Measurements from ENCODE around the gene ARHGEF19. TPM values are rescaled to one million over a fixed set of nuclear protein-coding genes. Genes with fewer than 3 reads are reported as not detected.

ARHGEF19 gene
- total RNA-seq, 1 experiment from 2014 or later, result 38.5 TPM

DNA sequence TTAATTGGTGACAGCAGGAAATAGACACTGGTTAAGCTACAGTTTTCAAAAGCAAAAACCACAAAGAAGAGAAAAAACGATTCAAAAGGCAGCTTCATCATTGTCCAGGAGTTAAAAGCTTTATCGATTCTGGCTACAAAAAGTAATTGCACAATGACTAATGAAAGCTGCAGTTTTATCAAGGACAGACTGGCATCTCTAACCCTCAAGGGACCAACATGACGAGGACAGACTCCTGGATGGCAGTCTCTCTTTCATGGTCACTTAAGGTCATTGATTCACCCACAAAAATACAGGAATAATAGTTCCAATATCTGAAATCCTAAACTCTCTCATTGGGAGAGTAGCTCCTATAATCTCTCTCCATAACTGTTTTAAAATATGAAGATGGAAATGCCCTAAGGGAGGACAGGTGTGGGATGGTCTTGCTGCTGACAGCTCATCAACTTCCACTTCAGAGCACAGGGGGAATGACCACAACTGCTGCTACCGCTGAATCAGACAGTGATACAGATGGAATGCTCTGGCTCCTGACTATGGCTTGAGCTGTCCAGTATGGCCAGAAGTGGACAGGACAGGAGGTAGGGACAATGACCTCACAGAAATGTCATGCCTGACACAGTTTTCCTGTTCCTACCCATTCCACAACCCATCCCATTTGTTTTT lies 41.9 kb upstream of the ARHGEF19 start:
- H3K9me2 ChIP-seq (ENCODE audit: insufficient read depth), result no peaks in the 10 kb centered on the region
- POLR2A ChIA-PET (ENCODE audit: unreplicated experiment), result no interaction called here
- no peaks in the 10 kb centered on the region for H3K9me3 ChIP-seq (ENCODE audit: insufficient read depth, low read depth)
- intact Hi-C loops (cut with micrococcal nuclease; ENCODE audit: unreplicated experiment), result no loop called here
- CTCF ChIA-PET, result no interaction called here
- H3K27ac ChIP-seq, result no peak overlapping the region
- H3K27me3 ChIP-seq (ENCODE audit: insufficient read depth, low read depth), result no peaks in the 10 kb centered on the region
- BruUV-seq (replicated peaks), result no TSS peak
- no peak for TF ChIP-seq EZH2 (IDR thresholded peaks at IDR 0.05; ENCODE audit: low read depth)
- TF ChIP-seq, protein P1, sequence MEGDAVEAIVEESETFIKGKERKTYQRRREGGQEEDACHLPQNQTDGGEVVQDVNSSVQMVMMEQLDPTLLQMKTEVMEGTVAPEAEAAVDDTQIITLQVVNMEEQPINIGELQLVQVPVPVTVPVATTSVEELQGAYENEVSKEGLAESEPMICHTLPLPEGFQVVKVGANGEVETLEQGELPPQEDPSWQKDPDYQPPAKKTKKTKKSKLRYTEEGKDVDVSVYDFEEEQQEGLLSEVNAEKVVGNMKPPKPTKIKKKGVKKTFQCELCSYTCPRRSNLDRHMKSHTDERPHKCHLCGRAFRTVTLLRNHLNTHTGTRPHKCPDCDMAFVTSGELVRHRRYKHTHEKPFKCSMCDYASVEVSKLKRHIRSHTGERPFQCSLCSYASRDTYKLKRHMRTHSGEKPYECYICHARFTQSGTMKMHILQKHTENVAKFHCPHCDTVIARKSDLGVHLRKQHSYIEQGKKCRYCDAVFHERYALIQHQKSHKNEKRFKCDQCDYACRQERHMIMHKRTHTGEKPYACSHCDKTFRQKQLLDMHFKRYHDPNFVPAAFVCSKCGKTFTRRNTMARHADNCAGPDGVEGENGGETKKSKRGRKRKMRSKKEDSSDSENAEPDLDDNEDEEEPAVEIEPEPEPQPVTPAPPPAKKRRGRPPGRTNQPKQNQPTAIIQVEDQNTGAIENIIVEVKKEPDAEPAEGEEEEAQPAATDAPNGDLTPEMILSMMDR (conservative IDR thresholded peaks at IDR 0.05), result no peak
- H3F3A ChIP-seq (ENCODE audit: insufficient read depth, low read depth), result peaks cover 3% of the 10 kb centered on the region; the same call in 1 of the 2 replicates
- H3K4me1 ChIP-seq (replicated peaks; ENCODE audit: insufficient read depth), result 0 out of 2 replicates have a peak, but pooled peaks cover under 1% of the 10 kb centered on the region
- no peaks in the 10 kb centered on the region for H4K20me1 ChIP-seq (ENCODE audit: insufficient read depth)
- H3K36me3 ChIP-seq (ENCODE audit: low read depth), result no peaks in the 10 kb centered on the region; the same call in 1 of the 2 replicates
- H3K79me2 ChIP-seq (ENCODE audit: low read depth), result no peaks in the 10 kb centered on the region
- no peak overlapping the region for H3K4me3 ChIP-seq
- H2AFZ ChIP-seq, result no peak overlapping the region
- H3K4me2 ChIP-seq, result no peak overlapping the region
- DNase-seq, result peak; percentile 14 to 57

DNA sequence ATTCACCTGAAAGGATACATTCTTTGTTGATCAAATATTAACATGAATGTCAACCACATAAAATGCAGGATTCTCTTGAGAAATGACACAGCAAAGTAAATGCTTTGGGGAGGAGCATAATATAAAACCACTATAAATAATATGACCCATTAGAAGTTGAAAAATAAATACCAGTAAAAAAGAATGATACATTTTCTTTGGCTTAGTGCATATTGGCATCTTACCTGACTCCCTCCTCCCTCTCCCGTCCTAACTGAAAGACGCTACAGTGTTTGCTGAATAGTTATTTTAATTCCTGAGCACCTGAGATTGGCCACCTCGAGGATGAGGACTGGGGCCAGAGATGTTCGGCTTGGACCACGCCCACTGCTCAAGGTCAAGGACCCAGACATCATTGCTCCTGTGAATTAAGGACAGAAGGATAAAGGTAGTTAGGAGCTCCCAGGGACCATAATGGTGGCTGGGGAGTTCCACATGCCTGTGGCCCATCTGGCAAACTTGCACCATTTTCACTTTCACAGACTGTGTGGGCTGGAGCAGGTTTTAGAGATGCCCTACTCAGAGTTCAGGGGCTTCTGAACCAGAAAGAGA lies 41.0 kb upstream of the ARHGEF19 start:
- H3K36me3 ChIP-seq (ENCODE audit: low read depth), result no peaks in the 10 kb centered on the region; the same call in 1 of the 2 replicates
- intact Hi-C loops (cut with micrococcal nuclease; ENCODE audit: unreplicated experiment), result no loop called here
- no peaks in the 10 kb centered on the region for H3K27me3 ChIP-seq (ENCODE audit: insufficient read depth, low read depth)
- DNase-seq, result no peak
- no peaks in the 10 kb centered on the region for H3K9me2 ChIP-seq (ENCODE audit: insufficient read depth)
- H3K27ac ChIP-seq, result no peak overlapping the region
- no peaks in the 10 kb centered on the region for H3K9me3 ChIP-seq (ENCODE audit: insufficient read depth, low read depth)
- no peak overlapping the region for H3K4me2 ChIP-seq
- H3F3A ChIP-seq (ENCODE audit: insufficient read depth, low read depth), result peaks cover 8% of the 10 kb centered on the region; the same call in 1 of the 2 replicates
- ChIA-PET CTCF (no interaction called here), POLR2A (ENCODE audit: unreplicated experiment) (no interaction called here)
- no TSS peak for BruUV-seq (replicated peaks)
- no peaks in the 10 kb centered on the region for H3K79me2 ChIP-seq (ENCODE audit: low read depth)
- peaks cover 10% of the 10 kb centered on the region for H3K4me1 ChIP-seq (replicated peaks; ENCODE audit: insufficient read depth)
- H2AFZ ChIP-seq, result no peak overlapping the region
- no peaks in the 10 kb centered on the region for H4K20me1 ChIP-seq (ENCODE audit: insufficient read depth)
- H3K4me3 ChIP-seq, result no peak overlapping the region
- no peak for TF ChIP-seq EZH2 (IDR thresholded peaks at IDR 0.05; ENCODE audit: low read depth)
- TF ChIP-seq, protein P1 (conservative IDR thresholded peaks at IDR 0.05), result no peak

GRCh38 chr1:16252912-16253311 lies 40.5 kb upstream of the ARHGEF19 start:
- Histone ChIP-seq H2AFZ (no peak overlapping the region), H3K9me2 (ENCODE audit: insufficient read depth) (no peaks in the 10 kb centered on the region), H3K4me2 (no peak overlapping the region), H4K20me1 (ENCODE audit: insufficient read depth) (no peaks in the 10 kb centered on the region), H3K27me3 (ENCODE audit: insufficient read depth, low read depth) (no peaks in the 10 kb centered on the region), H3K4me1 (replicated peaks; ENCODE audit: insufficient read depth) (peaks cover 15% of the 10 kb centered on the region), H3K27ac (no peak overlapping the region), H3K36me3 (ENCODE audit: low read depth) (no peaks in the 10 kb centered on the region; the same call in 1 of the 2 replicates), H3K79me2 (ENCODE audit: low read depth) (no peaks in the 10 kb centered on the region), H3F3A (ENCODE audit: insufficient read depth, low read depth) (peaks cover 8% of the 10 kb centered on the region; the same call in 1 of the 2 replicates), H3K9me3 (ENCODE audit: insufficient read depth, low read depth) (no peaks in the 10 kb centered on the region), H3K4me3 (no peak overlapping the region)
- BruUV-seq (replicated peaks), result no TSS peak
- CTCF ChIA-PET, result no interaction called here
- DNase-seq, result no peak
- POLR2A ChIA-PET (ENCODE audit: unreplicated experiment), result no interaction called here
- intact Hi-C loops (cut with micrococcal nuclease; ENCODE audit: unreplicated experiment), result no loop called here
- TF ChIP-seq, protein P1 (conservative IDR thresholded peaks at IDR 0.05), result no peak
- no peak for TF ChIP-seq EZH2 (IDR thresholded peaks at IDR 0.05; ENCODE audit: low read depth)
